ENCODE data around the gene DLX4.

The DLX4 gene, protein sequence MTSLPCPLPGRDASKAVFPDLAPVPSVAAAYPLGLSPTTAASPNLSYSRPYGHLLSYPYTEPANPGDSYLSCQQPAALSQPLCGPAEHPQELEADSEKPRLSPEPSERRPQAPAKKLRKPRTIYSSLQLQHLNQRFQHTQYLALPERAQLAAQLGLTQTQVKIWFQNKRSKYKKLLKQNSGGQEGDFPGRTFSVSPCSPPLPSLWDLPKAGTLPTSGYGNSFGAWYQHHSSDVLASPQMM

DNA sequence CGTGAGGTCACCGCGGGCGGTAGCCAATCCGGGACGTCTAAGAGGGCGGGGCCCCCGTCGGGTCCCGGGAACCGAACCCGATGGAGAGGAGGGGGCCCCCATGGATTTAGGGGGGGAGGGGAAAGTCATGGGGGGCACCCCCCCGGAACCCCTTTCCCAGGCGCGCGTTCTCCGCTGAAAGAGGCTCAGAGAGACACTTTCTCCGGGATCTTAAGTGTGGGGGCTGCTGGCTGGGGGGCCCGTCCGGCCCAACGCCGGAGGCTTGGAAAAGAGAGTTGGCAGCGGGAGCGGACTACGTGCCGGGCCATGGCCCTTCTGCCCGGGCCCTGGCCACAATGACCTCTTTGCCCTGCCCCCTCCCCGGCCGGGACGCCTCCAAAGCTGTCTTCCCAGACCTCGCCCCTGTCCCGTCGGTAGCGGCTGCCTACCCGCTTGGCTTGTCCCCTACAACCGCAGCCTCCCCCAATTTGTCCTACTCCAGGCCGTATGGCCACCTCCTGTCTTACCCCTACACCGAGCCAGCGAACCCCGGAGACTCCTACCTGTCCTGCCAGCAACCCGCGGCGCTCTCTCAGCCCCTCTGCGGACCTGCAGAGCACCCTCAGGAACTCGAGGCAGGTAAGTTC is at the start of gene DLX4:
DLX4 (plus strand) TSS at position 57 of the 626 bp plus-strand sequence; CDS start at position 336, 279 bp downstream.
- DNase-seq (ENCODE audit: low read depth): no peak

DNA sequence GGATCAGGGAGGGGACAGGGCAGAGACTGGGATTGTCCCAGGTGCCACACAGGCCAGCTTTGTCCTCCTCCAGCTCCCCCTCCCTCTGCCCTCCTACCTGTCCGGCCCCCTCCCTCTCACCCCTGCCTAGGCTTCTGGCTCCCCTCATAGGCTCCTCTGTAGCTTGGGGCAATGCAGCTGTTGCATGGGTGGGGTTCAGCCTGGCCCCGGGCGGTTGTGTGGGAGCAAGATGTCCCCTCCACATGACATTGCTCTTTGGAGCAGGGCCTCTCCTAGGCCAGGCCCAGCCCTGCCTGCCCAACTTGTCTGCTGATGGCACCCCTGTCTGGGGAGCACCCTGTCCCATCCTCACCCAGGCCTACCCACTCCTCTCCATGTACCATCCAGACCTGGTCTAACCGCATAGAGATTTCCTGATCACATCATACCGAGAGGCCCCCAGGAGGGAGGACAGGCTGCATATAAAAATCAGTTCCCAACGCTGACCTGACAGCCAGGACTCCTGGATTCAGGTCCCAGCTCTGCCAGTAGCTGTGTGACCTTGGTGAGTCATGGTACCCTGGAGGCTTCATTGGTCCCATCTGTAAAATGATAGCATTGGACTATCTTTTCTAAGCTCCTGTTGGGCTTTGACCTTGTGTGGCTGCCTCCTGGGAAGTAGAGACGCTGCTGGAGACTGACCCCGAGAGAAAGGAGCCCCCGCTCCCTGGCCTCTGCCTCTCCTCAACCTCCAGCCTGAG is 48.8 kb upstream of the DLX4 start:
- DNase-seq (ENCODE audit: low read depth): no peak

DNA sequence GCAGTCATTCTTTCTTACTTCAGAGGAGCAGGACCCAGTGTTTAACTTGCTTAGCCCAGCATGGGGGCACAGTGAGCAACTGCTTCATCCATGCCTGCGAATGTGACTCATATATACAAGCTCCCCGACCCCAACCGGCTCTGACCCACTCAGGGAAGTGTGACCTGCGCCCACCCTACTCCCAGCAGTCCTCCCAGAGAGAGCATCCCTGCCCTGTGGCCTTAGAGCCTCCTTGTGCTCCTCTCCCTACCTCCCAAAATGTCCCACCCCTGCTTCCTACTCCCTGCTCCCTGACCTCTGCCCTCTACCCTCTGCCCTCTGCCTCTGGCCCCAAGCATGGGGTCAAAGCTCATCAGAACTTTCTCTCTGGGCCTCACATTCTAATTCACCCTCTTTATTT is 46.9 kb upstream of the DLX4 start:
- no peak for DNase-seq (ENCODE audit: low read depth)

DNA sequence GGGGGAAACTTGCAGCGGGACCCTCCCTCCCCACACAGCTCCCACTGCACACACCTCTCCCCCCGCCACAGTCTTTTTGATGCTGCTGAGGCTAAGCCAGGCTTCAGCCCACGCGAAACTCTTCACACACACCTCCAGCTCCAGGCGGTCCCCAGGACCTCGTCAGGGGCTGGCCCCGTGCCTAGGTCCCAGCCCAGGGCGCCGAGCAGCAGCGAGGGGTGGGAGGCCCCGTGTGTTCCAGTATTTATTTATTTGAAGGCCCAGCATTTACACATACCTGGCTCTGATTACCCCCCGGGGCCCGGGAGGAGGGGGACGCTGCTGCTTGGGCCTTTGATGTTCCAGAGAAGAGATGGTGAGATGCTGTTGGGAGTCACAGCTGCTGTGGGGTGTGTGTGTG is 44.9 kb upstream of the DLX4 start:
- no peak for DNase-seq (ENCODE audit: low read depth)

DNA sequence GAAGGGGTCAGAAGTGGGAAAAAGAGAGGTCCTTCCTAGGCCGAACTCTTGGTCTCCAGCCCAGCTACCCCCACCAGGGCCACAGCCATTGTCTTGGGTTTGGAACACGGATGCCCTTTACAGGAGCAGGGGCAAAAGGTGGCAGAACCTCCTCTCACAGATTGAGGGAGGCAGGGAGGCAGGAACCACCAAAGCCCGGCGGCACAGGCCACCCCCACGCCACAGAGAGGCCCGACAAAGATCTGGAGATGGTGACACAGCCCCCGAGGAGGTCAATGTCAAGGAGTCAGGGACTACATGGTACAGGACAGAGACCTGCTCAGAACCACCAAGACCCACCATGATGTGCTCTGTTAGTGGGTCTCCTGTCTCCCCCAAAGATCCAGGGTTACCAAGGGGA is 44.4 kb upstream of the DLX4 start:
- DNase-seq (ENCODE audit: low read depth): no peak

DNA sequence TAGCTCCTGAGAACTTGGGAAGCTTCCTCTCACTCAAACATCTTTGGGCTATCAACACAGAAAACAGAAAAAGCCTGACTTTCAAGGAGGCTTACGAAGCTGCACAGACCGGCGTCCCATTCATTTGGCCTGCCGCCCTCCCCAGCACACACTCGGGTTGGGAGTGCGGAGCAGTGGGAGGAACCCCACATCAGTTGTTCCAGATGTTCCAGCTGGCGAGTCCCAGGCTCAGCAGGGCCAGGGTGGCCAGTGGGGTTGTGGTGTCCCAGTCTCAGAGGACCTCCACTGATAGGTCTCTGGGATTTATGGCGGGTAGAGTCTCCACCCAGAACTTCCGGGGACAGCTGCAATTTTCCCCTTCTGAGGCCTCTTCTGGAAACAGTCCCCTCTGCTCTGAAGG is 43.1 kb upstream of the DLX4 start:
- DNase-seq (ENCODE audit: low read depth): no peak

DNA sequence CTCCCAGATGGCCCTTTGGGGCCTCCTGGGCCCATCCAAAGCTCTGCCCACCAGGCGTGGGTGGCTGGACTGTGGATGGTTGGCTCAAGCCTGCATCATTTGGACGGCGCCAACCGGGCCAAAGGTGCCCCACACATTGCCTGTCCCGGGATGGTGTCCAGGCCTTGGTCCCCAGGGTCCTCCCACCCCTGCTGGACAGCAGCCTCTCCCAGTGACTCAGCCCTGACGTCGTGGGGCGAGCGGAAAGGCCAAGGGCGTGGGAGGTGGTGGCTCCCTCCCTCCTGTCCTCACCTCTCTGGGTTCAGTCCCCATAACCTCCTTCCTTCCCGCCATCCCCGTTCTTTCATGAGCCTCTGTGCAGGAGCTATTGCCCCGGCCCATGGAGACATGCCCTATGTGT is 42.1 kb upstream of the DLX4 start:
- no peak for DNase-seq (ENCODE audit: low read depth)

DNA sequence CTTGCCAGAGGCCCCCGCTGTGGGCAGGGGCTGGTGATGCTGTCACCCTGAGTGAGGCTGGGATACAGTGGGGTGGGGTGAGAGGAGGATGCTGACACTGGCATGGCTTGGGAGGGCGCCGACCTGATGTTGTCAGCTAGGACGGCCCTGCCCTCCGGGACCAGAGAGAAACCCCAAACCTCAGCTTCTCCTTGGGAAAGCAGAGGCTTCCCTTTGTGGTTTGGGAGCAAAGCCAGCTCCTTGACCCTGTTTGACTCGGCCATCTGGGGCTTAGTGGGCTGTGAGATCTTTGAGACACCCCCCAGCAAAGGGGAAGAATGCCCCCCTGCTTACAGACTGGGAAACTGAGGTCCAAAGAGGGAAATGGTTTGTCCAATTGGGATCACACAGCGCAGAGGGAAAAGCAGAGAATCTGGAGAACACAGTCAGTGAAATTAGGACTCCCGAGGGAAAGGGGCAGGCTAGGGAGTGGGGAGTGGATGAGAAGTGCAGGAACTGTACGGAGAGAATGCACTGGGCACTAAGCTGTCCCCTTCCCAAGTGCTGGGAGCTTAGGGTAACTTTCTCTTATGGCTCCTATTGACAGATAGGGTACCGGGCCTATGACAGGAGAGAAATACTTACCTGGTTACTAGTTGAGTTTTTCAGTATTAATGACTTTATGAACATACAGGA is 40.7 kb upstream of the DLX4 start:
- no peak for DNase-seq (ENCODE audit: low read depth)

DNA sequence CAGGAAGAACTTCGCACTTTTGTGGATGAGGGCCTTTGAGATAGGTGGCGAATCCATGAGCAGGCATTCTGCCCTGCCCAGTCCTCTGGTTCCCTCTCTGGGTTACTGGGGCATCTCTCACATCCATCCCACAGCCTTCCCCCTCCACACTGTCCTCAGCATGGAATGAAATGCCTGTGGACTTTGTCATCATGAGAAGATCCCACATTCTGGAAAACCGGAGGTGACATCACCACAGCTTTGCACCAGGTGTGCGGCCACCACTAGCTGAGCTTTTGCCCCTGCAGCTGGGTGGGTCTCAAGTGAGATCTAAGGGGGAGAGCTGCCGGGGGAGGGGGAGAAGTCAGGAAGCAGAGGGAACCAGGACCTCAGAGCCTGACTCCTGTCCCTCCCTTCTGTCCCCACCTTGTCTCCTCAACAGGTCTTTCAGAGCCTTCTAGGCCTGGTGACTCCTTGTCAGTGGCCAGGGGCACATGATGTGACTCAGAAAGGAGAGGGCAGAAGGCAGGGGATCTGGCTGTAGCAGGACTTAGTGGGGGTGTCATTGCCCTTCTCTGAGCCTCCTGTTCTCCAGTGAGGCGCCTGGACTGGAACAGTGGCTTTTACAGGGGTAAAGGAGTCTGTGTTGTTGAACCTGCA is 40.0 kb upstream of the DLX4 start:
- no peak for DNase-seq (ENCODE audit: low read depth)

DNA sequence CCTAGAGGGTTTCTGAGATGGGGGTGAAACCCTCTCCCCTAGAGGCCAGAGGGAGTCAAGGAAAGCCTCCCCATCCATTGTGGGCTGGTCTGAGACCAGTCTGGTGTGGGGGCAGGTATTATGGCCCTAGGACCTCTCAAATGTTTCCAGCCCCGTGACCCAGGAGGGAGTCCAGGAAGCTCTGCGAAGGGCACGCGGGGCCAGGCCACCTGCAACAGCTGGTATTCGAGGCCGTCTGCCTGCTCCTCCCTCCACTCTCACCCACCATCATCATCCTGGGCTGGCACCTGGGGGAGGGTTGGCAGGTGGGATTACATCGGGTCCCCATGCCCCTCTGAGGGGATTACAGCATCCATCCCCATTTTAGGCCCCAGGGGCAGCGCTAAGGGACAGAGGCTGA is 38.1 kb upstream of the DLX4 start:
- DNase-seq (ENCODE audit: low read depth): no peak

DNA sequence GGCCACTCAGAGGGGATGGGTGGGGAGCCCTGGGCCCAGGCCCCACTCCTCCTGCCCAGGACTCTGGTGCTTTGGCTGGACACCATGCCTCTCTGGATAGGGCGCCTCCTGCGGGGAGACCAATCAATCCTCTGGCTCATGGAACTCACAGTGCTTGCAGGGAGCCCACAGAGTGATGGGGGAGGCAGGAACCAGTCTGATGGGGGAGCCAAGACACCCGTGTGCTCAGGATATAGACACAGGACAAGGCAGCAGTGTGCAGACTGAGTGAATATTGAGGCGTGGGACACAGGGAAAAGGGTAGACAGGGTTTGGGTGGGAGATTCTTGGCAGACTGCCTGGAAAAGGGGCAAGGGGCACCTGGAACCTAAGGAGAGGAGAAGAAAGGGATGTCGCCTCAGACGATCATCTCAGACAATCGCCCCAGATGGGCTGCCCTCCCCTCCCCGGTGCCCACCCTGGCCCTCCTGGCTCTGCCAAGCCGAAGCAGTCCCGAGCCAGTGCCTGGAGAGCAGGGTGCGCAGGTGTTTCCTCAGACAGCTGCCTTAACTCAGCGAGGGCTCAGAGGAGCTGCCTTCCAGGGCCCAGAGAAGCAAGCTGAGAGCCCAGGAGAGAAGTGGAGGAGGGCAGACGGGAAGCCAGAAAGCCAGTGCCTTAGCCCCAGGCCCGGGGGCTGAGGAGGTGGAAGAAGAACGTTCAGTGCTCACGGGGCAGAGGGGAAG is 37.4 kb upstream of the DLX4 start:
- DNase-seq (ENCODE audit: low read depth): no peak

DNA sequence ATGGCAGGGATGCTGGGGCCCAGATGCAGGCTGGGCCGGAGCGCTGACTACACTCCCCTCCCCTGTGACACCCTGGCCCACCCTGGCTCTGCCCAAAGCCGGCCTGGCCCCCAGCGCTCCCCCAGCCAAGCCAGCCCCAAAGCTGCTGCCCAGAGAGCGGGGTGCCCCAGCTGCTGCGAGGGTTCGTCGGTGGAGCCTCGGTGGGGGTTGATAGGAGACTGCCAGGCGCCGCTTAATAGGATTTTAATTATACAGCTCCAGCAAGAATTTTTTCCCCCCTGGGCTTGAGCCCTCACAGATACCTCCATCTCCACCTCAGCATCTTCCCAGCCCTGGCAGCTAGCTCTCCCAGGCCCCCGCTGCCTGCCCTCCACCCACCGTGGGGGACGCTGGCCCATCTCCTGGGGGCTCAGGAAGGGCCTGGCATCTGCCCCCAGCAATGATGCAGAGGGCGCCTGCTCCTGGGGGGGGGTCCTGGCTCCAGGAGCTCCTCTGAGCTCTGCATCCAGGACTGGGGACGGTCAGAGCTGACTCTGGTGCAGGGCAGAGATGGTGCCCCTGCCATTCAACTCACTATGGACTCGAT is 36.8 kb upstream of the DLX4 start:
- no peak for DNase-seq (ENCODE audit: low read depth)

DNA sequence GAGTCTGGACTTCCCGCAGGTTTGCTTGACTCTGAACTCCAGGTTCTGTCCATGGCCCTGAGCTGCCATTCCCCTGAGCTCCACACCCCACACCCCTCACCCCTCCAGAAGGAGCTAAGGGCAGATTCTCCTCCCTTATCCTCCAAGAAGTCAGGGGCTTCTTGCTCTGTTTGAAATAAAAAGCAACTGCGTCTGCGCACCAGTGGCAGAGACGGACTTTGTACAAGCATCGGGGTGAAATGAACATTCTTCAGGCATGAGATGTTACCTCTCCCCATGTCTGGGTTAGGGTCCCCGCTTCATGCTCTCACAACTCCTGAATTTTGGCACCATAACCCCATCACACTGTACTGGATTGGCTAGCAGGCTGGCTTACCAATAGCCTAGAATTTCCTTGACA is 36.1 kb upstream of the DLX4 start:
- no peak for DNase-seq (ENCODE audit: low read depth)

DNA sequence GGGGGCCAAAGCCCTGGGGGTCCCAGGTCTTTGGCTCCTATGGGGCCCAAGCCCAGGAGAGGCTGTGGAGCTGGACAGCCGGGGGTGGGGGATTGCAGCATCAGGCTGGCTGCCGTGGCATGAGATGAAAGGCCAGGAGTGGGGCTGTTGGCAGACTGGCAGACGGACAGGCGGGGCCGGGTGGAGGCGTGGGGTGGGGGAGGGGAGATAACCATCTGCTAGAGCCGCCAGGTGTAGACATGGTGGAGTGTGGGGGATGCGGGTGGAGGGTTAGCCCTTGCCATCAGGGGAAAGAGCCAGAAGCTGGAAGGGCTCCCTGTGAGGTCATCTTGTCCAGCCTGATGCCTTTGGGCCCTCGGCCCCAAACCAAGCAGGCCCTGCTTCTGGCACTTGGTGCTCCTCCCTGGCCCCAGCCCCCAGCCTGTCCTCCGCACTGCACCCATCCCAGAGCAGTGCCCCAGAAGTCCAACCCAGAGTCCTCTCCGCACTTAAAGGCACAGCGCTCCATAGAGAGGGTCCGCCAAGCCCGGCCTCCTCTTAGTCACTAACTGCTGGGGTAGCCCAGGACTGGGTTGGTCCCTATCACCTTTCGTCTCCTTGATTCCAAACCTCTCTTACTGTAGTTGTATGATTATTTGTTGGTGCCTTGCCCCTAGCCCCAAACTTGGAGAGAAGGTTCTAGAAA is 33.3 kb upstream of the DLX4 start:
- DNase-seq (ENCODE audit: low read depth): no peak

DNA sequence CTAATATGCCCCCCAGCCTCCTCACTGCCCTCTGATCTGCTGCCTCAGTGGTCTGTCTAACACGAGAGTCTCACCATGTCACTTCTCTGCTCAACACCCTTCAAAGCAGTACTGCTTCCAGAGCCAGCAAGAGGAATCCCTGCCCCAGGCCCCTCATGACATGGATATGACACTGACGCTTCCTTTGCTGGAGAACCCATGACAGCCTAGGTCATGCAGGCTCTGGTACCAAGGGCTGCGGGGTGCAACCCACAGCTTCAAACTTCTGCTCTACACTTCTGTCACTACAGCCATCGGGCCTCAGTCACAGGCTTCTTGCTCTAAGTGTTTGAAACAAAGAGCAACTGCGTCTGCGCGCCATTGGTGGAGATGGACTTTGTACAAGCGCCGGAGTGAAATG is 32.6 kb upstream of the DLX4 start:
- no peak for DNase-seq (ENCODE audit: low read depth)

DNA sequence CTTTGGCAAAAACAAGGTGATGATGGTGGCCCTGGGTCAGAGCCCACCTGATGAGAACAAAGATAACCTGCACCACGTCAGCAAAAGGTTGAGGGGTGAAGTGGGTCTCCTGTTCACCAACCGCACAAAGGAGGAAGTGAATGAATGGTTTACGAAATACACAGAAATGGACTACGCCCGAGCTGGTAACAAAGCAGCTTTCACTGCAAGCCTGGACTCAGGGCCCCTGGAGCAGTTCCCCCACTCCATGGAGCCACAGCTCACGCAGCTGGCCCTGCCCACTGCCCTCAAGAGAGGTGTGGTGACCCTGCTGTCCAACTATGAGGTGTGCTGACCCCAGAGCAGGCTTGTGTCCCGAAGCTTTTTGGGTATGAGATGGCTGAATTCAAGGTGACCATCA is 29.7 kb upstream of the DLX4 start:
- DNase-seq (ENCODE audit: low read depth): no peak

DNA sequence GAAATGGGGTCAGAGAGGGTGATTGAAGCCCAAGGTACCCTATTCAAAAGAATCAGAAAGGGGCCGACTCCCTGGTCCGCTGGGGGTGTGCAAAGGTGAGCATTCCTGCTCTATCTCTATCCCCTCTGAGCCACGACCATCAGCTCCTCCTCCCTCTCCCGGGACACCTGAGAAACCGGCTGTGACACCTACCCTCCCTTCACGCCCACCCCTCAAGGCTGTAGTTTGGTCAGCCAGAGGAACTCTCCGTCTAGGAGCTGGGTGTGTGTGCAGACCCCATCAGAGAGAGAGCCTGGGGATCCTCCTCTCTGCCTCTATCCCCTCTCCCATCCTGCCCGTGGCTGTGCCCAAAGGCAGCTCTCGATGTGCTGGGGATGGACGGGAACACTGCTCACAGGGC is 27.6 kb upstream of the DLX4 start:
- no peak for DNase-seq (ENCODE audit: low read depth)

DNA sequence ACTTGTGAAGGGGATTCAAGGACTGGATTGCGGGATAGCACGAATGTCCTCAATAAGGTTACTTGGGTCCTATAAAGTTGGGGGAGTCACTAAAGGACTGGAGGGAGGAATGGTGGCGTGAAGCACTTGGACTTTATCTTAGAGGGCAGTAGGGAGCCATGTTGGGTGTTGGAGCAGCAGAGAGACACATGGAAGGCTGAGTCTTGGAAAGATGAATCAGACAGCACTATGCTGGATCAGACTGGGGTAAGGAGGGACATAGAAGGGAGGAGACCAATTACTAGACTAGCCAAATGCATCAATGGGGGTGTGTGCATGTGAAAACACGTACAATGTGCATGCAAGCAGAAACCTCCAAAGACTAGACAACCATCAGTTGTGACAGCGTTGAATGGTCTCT is 26.0 kb upstream of the DLX4 start:
- DNase-seq (ENCODE audit: low read depth): no peak

DNA sequence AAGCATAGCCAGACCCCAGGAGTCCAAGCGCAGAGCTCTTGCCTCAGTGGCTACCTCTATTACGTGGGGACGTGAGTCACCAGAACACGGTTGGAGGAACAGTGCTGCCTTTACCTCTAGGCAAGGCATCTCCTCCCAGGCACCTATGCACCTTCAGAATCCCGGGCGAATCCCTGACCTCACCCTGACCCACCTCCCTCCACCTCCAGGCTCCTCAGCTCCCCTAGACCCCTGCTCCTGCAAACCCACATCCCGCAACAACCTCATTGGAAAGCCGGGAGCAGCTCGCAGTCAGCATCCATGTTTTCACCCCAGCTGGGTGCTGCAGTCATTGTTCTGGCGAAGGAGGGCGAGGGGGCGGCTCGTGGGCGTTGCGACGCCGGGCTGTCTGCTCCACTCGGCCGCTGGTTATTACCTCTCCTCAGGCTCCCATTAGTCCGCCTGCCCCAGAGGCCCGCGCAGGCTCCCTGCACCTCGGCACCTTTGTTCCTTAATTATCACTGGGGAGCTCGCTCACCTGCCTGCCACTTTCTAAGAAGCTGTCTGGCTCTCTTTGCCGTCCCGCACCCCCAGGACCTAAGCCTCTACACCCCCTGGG is 24.6 kb upstream of the DLX4 start:
- no peak for DNase-seq (ENCODE audit: low read depth)

DNA sequence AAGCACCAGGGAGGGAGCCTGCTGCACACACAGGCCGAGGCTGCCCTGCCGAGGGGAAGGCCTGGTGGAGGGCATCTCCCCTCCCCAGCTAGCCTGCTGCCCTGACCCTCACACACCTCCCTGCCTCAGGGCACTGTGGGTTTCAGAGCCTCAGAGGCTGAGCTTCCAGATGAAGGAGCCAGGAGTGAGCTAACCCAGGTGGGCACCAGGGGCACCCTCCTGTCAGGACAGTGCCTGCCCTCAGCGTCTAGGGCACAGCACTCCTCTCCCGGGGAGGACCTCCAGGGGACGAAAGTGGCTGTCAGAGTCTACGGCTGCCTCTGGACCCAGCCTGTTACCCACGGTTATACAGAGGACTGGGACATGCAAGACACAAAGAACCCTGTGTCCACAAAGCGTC is 22.8 kb upstream of the DLX4 start:
- DNase-seq (ENCODE audit: low read depth): no peak
